Omental fat pad (tissue), 4 donors: ENCODE results near the gene TYR. TPM values are rescaled to one million over a fixed set of nuclear protein-coding genes. Genes with fewer than 3 reads are reported as not detected.

Experiments used
- ATAC-seq: fragments of 150-250 bp; one replicate; pipeline ENCODE4 v1.9.1; 2016; ENCODE audit warnings: mild to moderate bottlenecking, moderate library complexity; ENCODE audit not compliant: low FRiP score
- DNase-seq: peaks from one replicate; pipeline ENCODE4 v3.0.0-alpha.2; 2019; ENCODE audit warnings: low spot score
- total RNA-seq, 4 donors: library from RNA; depleted of rRNA; stranded (reverse); fragments of >200 nt; gene quantifications; one replicate each; pipeline ENCODE4 v1.1.0, GENCODE V29; 2016
- TF ChIP-seq, protein P1 (sequence below), 3 donors: fragments of 450-650 bp; IDR thresholded peaks; one replicate each; pipeline ENCODE4 v1.5.1; 2016 to 2017; ENCODE audit warnings: antibody characterized with exemption in 3 of 3, mild to moderate bottlenecking in 3 of 3, moderate library complexity in 2 of 3

The TYR gene
- total RNA-seq, 4 donors from 2014 or later = not detected

GRCh38 chr11:89175796-89176195 lies 1.9 kb upstream of the TYR start:
- TF ChIP-seq, protein P1, sequence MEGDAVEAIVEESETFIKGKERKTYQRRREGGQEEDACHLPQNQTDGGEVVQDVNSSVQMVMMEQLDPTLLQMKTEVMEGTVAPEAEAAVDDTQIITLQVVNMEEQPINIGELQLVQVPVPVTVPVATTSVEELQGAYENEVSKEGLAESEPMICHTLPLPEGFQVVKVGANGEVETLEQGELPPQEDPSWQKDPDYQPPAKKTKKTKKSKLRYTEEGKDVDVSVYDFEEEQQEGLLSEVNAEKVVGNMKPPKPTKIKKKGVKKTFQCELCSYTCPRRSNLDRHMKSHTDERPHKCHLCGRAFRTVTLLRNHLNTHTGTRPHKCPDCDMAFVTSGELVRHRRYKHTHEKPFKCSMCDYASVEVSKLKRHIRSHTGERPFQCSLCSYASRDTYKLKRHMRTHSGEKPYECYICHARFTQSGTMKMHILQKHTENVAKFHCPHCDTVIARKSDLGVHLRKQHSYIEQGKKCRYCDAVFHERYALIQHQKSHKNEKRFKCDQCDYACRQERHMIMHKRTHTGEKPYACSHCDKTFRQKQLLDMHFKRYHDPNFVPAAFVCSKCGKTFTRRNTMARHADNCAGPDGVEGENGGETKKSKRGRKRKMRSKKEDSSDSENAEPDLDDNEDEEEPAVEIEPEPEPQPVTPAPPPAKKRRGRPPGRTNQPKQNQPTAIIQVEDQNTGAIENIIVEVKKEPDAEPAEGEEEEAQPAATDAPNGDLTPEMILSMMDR (IDR thresholded peaks at IDR 0.05) = no peak
- DNase-seq (no peak), ATAC-seq (no peak)

- ATAC-seq (no peak), DNase-seq (no peak)
- TF ChIP-seq, protein P1 (IDR thresholded peaks at IDR 0.05) = no peak
Measured at GRCh38 chr11:89176938-89177337, 737 bp upstream of the TYR start.

GRCh38 chr11:89181111-89181510 lies 3.4 kb downstream of the TYR start:
- ATAC-seq (no peak), DNase-seq (no peak)
- TF ChIP-seq, protein P1 (IDR thresholded peaks at IDR 0.05) = no peak

GRCh38 chr11:89182773-89183518 lies 5.3 kb downstream of the TYR start:
- DNase-seq (no peak), ATAC-seq (no peak)
- TF ChIP-seq, protein P1 (IDR thresholded peaks at IDR 0.05) = no peak

GRCh38 chr11:89184021-89184420 lies 6.3 kb downstream of the TYR start:
- TF ChIP-seq, protein P1 (IDR thresholded peaks at IDR 0.05) = no peak
- DNase-seq = no peak
- no peak for ATAC-seq

- ATAC-seq = no peak
- TF ChIP-seq, protein P1 (IDR thresholded peaks at IDR 0.05) = no peak
- no peak for DNase-seq
Measured at GRCh38 chr11:89189776-89190175, 12.1 kb downstream of the TYR start.

GRCh38 chr11:89201138-89201537 lies 23.5 kb downstream of the TYR start:
- no peak for ATAC-seq
- DNase-seq = no peak
- TF ChIP-seq, protein P1 (IDR thresholded peaks at IDR 0.05) = no peak
